RPMI8226 (cell line): ENCODE results near the gene FARS2.
A peak's percentile ranks its signal among the peaks of the same experiment; 100 is the strongest.

Experiments used
- DNase-seq: peaks from one replicate; pipeline ENCODE4 v3.0.0-alpha.2; 2015

The FARS2 gene

DNA sequence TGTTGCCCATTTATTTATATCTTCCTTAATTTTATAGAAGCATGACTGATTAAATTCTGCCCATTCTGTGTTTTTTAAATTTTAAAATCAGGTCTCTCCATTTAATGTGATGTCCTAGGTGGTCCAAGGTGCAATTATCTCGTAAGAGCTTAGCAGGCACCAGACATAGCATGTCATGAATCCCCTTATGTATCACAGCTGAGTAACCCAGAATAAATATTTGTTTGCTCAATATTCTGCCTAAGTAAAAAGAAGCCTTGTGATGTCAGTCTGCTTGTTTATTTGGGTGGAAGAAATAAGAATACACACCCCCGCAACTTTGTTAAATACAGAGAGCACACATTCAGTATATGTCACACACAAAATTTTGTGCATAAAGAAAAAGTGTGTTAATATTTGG lies 211.3 kb downstream of the FARS2 start:
- DNase-seq: no peak

DNA sequence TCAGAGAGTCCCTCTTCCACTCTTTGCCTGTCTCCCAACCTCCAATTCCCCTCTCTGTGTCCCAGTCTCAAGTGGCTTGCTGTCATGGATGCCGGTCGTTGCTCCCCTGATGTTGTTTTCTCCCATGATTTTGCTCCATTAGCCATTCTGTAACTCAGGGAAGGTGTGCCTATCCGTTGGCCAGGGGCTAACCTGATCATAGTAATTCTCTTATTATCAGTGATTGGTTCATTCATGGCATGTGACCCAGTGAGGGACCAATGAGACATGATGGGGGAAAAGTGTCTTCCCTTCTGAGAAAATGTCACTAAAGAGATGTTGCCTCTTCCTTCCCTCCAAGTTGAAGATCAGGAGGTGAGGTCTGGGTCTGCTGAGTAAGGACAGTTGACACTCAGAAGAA lies 214.5 kb downstream of the FARS2 start:
- no peak for DNase-seq

DNA sequence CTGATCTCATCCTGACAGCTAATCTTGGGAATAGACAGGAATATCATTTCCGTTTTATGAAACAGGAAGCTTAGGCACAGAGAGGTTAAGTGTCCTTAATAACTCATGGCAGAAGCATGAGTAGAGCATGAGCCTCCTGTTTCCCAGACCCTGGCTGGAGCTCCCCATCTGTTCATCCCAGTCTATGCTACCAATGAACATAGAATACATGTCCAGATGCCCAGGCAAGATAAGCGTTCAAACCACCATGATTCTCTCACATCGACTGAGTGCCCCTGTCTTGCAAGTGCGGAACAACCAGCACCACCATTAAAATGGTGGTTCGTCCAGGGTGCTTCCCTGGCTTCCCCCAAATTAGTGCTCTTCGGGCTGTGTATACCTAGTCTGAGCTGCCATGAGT lies 217.1 kb downstream of the FARS2 start:
- no peak for DNase-seq

DNA sequence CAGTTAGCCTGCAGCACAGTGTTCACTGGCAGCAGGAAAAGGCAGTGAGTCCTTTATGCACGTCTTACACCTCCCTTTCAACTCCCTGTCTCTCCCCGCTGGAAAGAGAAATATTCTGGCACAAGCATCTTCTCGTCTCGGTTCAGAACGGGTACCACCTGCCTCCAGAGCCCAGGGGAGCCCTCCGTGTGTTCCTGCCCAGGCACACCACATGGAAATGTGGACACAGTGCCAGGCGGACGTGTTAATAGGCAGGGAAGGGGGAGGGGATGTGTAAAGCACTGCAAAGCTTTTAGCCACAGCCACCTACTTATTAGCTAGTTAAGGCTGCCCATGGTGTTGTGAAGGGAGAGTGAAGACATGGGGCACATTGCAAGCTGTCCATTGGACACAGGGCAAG lies 219.7 kb downstream of the FARS2 start:
- DNase-seq: no peak

DNA sequence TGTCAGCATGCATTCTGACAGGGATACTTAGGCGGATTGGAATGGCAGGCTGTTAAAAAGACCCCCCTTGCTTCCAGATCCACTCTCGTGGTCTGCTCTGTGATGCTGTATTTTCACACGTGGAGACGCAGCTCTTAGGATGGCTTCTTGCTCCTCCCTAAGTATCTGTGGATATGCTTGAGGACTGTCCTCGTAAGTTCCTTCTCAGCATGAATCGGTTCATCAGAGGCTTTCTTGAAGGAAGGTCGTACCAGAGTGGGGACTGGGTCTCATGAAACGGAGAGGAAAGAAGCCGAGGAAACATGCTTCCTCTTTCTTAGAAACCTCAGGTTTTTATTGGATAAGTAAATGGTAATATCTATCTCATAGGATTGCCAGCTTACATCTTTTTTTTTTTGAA lies 220.4 kb downstream of the FARS2 start:
- no peak for DNase-seq

DNA sequence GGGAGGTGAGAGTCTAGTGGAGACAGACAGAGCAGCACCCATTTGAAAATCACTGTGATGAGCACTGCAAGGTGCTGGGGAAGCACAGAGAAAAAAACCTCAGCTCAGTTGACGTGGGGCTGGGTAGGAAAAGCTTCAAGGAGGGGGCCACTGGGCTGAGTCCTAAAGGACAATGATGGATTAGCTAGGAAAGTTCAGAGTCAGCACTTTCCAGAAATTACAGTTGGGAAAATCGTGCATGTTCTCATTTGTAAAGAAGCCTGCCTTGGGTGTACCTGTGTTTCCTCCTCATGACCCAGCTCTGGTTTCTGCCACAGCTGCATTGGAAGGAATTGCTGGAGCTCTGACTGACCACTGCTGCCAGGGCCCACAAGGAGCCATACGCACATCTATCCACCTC lies 221.3 kb downstream of the FARS2 start:
- DNase-seq: no peak

DNA sequence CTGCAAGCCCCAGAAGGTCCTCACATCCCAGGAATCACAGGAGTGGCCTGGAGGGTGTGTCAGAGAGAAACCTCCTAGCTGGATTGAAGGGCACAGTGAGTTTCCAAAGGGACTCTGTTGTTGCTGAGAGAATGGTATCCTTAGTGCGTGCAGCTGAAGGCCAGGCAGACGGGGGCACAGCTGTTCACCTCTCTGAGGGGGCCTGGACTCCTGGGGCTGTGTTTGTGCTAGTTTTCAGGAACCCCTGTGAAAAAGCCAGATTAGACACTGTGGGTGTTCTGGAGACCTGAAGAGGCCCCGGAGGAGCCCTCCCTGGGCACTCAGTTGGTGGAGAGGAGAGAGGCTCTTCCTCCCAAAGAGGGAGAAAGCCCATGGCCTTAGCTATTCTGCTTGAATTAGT lies 223.4 kb downstream of the FARS2 start:
- no peak for DNase-seq

DNA sequence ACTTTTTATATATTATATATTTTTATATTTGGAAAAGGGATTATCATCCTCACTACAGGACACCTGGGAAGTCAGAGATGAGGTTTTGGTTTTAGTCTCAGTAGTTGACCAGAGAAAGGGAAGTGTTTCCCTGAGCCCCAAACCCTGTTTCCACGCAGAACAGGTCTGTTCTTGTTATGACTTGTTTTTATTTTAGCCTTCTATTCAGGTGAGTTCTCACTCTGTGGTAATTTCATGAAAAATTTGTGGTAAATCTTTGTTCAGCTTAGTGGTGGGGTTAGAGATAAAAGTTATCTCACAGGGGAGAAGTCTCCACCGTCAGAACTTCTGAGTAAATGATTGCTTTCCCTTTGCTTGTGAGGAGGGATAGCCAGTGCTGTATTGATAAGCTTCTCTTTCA lies 224.9 kb downstream of the FARS2 start:
- DNase-seq: no peak

DNA sequence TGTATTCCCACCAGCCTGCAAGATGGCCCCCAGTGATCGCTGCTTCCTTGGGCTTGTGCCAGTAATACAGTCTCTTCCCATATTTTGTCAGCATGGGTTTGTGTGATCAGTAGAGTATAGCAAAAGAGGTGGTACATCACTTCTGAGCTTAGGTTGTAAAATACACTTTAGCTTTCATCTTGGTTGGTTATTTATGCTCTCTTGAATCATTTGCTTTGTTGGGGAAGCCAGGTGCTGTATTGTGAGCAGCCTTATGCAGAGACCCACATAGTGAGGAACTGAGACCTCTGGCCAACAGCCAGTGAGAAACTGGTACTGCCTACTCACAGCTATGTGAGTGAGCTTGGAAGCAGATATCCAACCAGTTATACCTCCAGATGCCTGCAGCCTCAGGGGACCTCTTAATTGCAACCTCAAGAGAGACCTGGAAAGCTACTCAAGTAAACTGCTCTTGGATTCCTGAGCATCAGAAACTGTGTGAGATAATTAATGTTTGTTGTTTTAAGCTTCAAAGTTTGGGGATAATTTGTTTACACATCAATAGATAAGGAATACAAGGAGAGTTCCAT lies 229.3 kb downstream of the FARS2 start:
- DNase-seq: peak; percentile 15

DNA sequence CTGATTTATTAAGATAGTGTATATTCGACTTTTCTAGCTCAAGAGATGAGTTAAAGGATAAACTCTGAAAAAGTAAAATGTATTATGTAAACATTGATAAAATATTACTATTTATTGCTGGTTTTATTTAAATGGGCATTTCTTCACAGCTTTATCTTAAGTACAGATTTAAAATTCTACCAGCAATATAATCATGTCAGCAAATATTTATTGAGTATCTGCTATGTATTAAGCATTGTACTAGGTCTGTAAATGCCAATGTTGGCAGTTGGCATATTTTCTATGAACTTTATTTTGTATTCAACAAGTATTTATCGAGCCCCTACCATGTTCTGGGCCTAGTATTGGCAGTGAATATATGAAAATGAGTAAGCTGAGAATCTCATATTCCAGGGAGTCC lies 231.0 kb downstream of the FARS2 start:
- no peak for DNase-seq

DNA sequence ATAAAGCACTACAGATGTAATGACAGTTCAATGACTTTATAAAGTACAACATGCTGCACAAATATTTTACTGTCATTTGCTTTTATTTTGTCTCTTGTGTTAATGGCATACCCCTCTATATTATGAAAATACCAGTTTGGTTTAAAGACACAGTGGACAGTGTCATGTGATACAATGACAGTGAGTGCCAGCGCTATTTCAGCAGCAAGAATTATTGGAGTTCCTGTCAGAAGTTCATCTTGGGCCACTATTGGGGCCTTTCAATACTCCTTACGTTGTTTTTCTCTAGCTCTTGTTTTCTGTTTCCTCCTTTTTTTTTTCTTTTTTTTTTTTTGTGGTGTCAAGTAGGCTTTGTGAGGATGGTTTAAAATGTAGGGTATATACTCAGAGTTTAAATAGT lies 232.5 kb downstream of the FARS2 start:
- DNase-seq: no peak

DNA sequence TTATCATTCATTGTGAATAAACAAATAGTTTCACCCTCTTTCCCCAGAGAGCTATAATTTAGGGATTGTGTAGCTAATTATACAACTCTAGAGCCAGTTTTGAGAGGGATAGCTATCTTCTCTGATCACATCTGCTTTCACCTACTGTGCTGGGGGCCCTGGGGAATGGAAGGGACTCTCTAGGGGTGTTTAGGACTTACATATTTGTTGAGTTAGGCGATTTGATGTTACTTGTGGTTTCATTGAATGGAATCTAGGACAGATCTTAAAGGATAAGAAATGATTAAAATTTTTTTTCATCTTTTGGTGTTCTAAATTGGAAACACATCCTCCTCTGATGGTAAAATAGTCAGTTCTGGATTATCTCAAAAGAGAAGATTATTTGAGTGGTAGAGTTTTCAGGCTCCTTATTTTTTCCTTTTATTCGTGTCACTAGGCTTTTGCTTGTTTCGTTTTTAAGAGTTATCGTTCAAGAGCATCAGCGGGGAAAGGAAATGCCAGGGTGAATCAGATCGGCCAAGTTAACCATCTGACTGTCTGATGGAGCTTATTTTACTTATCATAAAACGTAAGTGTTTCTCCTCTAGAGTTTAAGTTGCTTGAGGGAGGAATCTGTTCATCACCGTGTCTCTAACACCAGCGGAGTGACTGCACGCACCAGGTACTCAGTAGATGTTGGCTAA lies 236.7 kb downstream of the FARS2 start:
- no peak for DNase-seq

DNA sequence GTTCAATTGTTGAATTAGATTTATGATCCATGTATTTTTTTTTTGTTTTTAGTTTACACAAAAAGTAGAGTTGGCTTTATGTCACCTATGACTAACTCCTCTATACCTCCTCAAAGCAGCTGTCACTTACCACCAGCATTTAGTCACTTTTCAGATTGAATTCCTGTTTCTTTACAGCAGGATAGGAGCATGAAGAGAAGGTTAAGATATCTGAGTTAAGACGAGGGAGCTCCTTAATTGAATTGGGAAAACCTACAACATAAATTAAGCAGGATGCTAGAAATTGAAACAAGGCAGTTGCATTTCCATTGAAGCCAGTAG lies 237.2 kb downstream of the FARS2 start:
- DNase-seq: no peak

DNA sequence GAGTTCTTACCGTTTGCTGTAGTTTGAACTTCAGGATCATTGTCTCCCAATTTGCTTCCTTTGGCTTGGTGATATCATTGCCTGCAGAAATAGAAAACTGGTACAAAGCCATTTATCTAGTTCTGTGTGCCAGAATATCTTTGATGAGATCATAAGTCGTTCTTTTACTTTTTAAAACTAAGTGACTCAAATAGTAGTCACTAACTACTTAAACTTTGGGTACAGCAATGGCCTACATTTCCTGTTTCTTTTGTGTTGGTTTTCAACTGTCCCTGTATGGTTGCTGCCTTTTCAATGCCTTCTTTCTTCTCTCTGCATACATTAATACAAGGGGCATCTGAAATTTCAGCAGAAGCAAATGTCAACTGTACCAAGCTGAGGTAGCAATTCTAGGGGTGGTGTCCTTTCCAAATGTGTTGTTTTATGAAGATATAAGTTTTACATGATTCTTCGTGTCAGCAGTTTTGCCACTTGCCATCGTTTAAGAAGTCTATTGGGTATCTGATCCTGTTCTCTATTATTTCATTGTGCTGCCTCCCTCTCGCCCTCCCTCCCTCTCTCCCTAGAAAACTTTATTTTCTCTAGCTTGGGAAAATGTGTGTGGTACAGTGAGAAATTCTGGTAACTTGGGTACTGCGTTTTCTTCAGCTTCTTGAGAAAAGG lies 238.5 kb downstream of the FARS2 start:
- DNase-seq: no peak

DNA sequence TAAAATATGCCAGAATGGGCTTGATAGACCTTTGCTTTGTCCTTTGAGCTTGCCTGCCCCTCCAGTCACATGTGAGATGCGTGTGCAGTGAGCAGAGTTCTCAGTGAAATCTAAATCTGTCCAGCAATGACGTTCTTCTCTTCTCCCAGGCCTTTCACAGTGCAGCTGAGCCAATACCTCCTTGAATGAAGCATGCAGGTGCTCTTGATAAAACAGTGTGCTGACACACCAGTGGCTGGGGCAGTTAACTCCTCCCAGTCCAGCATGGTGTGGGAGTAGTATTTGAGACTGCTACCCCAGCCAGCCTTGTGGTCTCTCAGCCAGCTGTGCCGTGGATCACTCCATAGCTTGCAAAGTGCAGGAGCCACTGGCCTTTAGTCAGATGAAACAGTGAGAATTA lies 240.5 kb downstream of the FARS2 start:
- DNase-seq: no peak

DNA sequence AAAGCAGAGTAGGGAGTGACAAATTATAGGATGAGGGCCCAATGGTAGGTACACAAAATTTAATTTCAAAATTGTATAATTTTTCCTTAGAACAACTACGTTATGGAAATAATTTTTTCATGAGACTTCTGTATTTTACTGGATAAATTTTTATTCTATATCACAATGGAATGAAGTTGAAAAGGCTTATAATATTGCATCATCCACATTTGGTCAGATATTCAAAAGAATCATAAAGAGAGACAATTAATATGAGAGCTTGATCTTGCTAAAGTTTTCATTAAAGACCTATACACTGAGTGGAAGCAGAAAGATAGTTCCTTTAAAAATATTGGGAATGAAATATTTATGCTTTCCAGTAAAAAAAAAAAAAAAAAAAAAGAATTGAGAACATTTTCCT lies 242.8 kb downstream of the FARS2 start:
- no peak for DNase-seq

DNA sequence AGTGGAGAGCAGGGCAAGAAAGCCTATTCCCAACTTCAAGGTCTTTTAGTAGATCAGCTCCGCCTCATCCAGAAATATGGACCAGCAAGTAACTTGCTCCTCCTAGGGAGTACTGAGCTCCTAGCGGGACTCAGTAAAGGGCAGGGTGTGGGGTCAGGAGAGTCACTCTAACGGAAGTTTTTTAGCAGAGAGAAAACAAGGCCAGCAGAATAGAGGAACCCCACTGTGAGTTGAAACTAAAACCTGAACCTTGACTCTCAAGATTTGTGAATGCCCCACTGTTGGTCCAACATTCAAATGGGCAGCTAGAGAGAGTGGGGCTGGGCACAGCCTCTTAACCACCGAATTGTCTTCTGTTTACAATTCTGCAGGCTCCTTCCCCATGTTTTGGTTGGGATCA lies 244.8 kb downstream of the FARS2 start:
- no peak for DNase-seq

DNA sequence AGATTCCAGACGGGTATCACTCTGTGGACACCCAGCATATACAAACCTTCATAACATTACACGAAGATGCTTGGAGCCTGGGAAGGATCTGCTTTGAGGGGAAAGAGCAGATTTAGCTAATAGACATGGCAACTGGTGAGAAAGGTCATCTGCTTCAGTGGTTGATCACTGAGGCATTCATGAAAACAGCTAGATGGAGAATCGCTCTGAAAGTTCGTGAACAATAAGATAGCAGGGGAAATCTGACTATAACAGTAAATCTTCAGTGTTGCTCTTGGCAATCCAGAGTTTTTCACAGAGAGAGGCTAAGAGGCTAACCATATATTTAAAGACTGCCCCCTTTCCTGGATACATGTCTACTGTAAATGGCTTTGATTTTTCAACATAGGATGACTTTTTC lies 245.3 kb downstream of the FARS2 start:
- DNase-seq: no peak

DNA sequence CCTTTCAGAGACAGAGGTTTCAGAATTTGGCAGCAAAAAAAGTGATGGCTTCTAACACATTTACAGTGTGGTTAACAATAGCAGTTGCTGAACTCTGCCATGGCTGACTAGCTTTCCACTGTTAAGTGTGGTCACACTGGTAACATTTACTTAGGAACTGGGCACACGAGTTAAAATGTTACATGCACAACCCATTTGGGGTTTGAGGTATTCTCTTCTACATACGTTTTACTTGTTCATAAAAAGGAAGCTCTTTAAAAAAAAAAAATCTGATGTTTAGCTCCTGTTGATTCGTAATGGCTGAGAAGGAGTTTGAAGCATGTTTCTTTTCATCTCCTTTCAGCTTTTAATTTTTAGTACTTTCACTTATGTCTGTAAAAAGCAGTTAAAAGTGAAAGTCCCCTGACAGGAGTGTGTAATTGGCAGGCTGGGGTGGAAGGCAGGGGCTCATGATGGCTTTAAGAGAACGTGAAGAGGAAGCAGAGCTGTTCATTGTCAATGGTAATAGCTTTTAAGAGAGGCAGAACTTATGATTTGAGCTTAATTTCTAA lies 245.9 kb downstream of the FARS2 start:
- DNase-seq: no peak

DNA sequence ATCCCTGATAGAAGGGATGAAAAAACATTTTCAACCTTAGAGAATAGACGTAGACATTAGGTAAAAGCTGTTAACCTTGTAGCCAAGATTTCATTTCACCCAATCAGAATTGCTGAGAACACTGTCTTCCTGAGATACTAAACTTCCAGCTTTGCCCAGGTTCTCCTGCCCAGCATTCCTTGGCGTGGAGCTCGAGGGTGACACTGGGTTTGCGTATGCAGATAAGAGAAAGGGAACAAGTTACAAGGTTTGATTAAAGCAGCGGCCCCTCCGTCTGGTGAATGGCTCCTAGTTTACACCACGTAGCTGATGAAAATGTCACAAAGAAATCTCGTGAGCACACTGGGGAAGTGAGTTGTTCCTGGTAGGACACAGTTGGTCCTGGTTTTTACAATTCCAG lies 247.8 kb downstream of the FARS2 start:
- DNase-seq: no peak

DNA sequence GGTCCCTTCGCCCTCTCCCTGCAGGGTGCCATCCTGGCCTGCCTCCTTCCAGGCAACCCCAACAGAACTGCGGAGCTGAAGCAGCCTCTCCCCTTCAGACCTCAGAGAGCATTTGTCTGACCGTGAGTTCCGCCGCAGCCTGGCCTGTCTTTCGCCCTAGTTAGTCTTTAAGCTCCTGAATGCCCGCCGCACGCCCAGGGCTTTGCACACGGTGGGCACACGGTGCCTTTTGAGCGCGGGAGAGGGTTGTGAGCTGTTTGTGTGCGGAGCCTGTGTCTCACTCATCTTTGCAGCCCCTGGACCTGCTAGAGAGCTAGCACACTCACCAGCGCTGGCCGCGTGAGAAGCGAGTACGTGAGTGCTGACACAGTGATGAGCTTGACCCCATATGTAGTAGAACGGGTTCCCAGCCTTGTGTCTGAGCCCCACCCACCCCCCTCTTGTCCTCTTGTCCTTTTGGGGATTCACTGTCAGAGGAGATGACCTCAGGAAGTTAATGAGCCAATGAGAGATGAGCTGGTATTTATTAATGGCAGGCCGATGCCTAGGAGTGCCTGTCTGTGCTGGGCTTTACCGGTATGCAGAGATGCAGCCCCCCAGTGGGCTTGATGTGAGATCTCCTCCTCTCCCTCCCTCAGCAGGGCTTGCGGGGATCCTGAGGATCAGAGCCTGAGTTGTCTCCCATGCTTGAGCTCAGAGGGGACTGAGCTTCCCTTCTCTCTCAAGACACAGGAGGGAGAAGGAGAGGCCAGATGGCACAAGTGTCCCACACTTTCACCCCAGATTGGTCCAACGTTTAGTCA lies 249.2 kb downstream of the FARS2 start:
- DNase-seq: no peak

DNA sequence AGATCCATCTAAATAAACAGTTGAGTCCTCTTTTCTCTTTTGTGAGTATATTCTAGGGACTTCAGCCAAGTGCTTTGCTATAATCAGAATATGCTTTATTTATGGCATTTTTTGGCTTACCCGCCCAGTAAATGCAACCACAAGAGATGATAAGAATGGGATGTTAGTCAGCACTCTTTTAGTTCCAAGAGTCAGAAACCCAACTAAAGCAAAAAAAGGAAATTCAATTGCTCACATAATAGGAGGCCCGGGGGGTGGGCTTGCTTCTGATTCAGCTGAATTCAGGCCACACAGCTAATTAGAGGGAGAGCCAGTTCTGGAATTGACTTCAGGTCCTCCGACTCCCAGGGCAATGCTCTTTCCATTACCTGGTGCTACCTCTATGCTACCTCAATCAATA lies 250.6 kb downstream of the FARS2 start:
- no peak for DNase-seq

DNA sequence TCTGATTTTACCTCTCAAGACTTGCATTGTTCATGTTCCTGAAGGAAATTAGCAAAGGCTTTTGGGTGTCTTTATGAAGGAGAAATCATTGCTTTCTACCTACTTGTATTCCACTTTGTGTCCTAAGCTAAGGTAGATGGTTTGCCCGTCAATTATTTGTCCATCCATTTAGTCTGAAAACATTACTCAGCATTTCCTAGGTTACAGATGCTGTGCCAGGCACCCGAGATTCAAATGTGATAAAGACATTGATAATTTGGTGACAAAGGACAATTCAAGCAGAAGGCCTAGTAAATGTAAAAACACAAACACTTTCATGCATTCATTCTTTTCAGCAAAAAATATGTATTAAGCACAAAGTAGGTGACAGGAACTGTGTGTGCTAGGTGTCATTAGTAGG lies 251.1 kb downstream of the FARS2 start:
- no peak for DNase-seq

DNA sequence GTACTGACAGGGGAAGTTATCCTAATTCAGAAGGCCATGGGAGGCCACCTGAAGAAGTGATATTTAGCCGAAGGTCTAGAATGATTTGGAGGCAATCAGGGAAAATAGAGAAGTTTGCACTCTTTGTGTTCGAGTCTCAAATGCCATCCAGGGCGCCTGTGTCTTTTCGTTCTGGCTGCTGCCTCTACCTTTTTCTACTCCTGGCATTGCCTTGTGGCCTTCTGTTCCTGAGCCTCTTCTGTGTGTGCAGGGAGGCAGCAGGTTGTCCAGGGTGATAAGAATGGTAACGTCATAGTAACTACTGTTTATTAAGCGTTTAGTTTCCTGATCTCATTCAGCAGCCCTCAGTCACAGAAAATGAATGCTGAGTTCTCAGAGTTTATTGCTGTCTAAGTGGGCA lies 252.1 kb downstream of the FARS2 start:
- DNase-seq: no peak
